ENCODE results near the gene PERM1.

DNA sequence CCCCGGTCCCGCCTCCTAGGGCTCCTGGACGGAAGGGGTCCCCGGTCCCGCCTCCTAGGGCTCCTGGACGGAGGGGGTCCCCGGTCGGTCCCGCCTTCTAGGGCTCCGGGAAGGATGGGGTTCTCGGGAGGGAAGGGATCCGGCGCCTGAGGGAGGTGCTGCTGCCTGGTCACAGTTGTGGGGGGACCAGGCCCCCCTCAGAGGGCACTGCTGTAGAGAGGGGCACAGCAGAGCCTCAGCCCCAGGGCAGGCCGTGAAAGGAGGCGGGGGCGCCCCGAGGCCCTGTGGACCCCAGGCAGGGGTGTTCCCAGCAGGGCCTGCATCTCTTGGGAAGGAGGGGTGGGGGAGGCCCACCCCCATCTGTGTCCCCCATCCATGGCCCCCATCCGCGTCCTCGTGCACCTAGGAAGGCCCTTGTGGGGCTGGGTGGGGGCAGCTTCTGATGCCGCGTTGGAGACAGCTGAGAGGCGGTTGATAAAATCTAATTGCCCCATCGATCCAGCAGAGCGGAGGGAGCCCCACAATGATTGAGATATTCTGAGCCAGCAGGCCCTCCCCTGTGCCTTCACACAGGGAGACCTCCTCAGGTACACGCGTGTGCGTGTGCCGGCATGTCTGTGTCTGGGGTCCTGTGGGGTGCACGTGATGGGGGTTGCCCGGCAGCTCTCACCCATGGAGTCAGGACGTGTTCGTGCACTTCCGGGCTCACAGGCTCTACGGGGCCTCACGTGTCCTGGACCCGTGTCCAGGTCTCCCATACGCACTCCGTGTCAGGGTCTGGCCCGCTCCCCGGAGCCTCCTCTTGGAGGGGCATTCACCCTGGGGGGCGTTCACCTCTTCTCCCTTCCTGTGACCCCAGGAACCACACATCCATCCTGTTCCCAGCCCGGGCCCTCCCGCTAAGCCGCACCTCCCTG lies 45.3 kb downstream of the PERM1 start:
- TF ChIP-seq, protein P1, sequence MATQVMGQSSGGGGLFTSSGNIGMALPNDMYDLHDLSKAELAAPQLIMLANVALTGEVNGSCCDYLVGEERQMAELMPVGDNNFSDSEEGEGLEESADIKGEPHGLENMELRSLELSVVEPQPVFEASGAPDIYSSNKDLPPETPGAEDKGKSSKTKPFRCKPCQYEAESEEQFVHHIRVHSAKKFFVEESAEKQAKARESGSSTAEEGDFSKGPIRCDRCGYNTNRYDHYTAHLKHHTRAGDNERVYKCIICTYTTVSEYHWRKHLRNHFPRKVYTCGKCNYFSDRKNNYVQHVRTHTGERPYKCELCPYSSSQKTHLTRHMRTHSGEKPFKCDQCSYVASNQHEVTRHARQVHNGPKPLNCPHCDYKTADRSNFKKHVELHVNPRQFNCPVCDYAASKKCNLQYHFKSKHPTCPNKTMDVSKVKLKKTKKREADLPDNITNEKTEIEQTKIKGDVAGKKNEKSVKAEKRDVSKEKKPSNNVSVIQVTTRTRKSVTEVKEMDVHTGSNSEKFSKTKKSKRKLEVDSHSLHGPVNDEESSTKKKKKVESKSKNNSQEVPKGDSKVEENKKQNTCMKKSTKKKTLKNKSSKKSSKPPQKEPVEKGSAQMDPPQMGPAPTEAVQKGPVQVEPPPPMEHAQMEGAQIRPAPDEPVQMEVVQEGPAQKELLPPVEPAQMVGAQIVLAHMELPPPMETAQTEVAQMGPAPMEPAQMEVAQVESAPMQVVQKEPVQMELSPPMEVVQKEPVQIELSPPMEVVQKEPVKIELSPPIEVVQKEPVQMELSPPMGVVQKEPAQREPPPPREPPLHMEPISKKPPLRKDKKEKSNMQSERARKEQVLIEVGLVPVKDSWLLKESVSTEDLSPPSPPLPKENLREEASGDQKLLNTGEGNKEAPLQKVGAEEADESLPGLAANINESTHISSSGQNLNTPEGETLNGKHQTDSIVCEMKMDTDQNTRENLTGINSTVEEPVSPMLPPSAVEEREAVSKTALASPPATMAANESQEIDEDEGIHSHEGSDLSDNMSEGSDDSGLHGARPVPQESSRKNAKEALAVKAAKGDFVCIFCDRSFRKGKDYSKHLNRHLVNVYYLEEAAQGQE (IDR thresholded peaks at IDR 0.05; ENCODE audit: low read depth): no peak
- TF ChIP-seq YY1 (IDR thresholded peaks at IDR 0.05; ENCODE audit: low read depth) (no peak), USF1 (IDR thresholded peaks at IDR 0.05) (no peak), ZBTB7A (IDR thresholded peaks at IDR 0.05; ENCODE audit: low read depth) (no peak), EP300 (IDR thresholded peaks at IDR 0.05; ENCODE audit: borderline replicate concordance) (no peak), TAF1 (IDR thresholded peaks at IDR 0.05; ENCODE audit: low read depth) (no peak)
